GM23248 (cell line): ENCODE measurements around the gene SWAP70. TPM values are rescaled to one million over a fixed set of nuclear protein-coding genes. Genes with fewer than 3 reads are reported as not detected.

Source experiments
- DNase-seq: peaks from one replicate; pipeline ENCODE4 v3.0.0-alpha.2; 2015
- H2AFZ ChIP-seq: fragments of 200-600 bp; sonication (generic); 2 replicates; pipeline ENCODE4 v1.6.1; 2016; ENCODE audit warnings: antibody characterized with exemption
- H3F3A ChIP-seq: fragments of 200-600 bp; sonication (generic); 2 replicates; pipeline ENCODE4 v1.6.1; 2016; ENCODE audit warnings: mild to moderate bottlenecking, antibody characterized with exemption, mixed run types; ENCODE audit not compliant: insufficient read depth
- H3K27ac ChIP-seq: fragments of 200-600 bp; sonication (generic); 2 replicates; pipeline ENCODE4 v1.5.1; 2016; ENCODE audit warnings: mild to moderate bottlenecking
- H3K27me3 ChIP-seq: fragments of 200-600 bp; sonication (generic); replicated peaks from 2 replicates; pipeline ENCODE4 v1.6.1; 2016; ENCODE audit warnings: mild to moderate bottlenecking; ENCODE audit not compliant: insufficient read depth
- H3K36me3 ChIP-seq: fragments of 200-600 bp; sonication (generic); 2 replicates; pipeline ENCODE4 v1.6.1; 2016; ENCODE audit warnings: low read depth, mild to moderate bottlenecking
- H3K4me1 ChIP-seq: fragments of 200-600 bp; sonication (generic); 2 replicates; pipeline ENCODE4 v1.6.1; 2016; ENCODE audit warnings: mild to moderate bottlenecking; ENCODE audit not compliant: insufficient read depth
- H3K4me2 ChIP-seq: fragments of 200-600 bp; sonication (generic); one replicate; pipeline ENCODE4 v1.6.1; 2016; ENCODE audit warnings: mild to moderate bottlenecking; ENCODE audit not compliant: unreplicated experiment
- H3K4me3 ChIP-seq: fragments of 200-600 bp; sonication (generic); 2 replicates; pipeline ENCODE4 v1.5.1; 2016; ENCODE audit warnings: mild to moderate bottlenecking
- H3K79me2 ChIP-seq: fragments of 200-600 bp; sonication (generic); 2 replicates; pipeline ENCODE4 v1.6.1; 2016; ENCODE audit warnings: mild to moderate bottlenecking; ENCODE audit not compliant: insufficient read depth
- H3K9ac ChIP-seq: fragments of 200-600 bp; sonication (generic); 2 replicates; pipeline ENCODE4 v1.6.1; 2016; ENCODE audit warnings: mild to moderate bottlenecking
- H3K9me2 ChIP-seq: fragments of 200-600 bp; sonication (generic); 2 replicates; pipeline ENCODE4 v1.6.1; 2016; ENCODE audit warnings: mixed run types, mild to moderate bottlenecking, moderate library complexity; ENCODE audit not compliant: insufficient read depth
- H3K9me3 ChIP-seq: fragments of 200-600 bp; sonication (generic); one replicate; pipeline ENCODE4 v1.6.1; 2017; ENCODE audit warnings: low read depth
- H4K20me1 ChIP-seq: fragments of 200-600 bp; sonication (generic); 2 replicates; pipeline ENCODE4 v1.6.0; 2016; ENCODE audit not compliant: insufficient read depth
- EZH2 ChIP-seq: fragments of 200-600 bp; sonication (generic); IDR thresholded peaks from 2 replicates; pipeline ENCODE4 v1.6.1; 2018; ENCODE audit warnings: antibody characterized with exemption, mild to moderate bottlenecking; ENCODE audit not compliant: insufficient read depth, poor library complexity, severe bottlenecking
- EZH2phosphoT487 ChIP-seq: fragments of 200-600 bp; sonication (generic); IDR thresholded peaks from 2 replicates; pipeline ENCODE4 v1.6.1; 2018; ENCODE audit warnings: antibody characterized with exemption, moderate library complexity, mild to moderate bottlenecking, low read depth; ENCODE audit not compliant: insufficient read depth
- WGBS, 2 experiments: methylation state at CpG; one replicate each; pipeline ENCODE4 v1.1.6; 2015 to 2017; ENCODE audit warnings: low lambda C conversion rate in 2 of 2, low coverage in 1 of 2; ENCODE audit errors: missing lambda C conversion rate in 2 of 2; 5-methylcytosine and 5-hydroxymethylcytosine counted together
- in situ Hi-C: fragments of 300-500 bp; cut with MboI; formaldehyde crosslinking; loops from 2 replicates; pipeline ENCODE4 v1.15.0; 2020
- polyA plus RNA-seq: library from polyadenylated mRNA; unstranded; fragments of >200 nt; fragmentation: Nextera tagmentation; extraction: Ambion mirVana; gene quantifications from 2 replicates; pipeline ENCODE4 v1.2.1, GENCODE V29; 2016
- total RNA-seq: library from RNA; depleted of rRNA; stranded (reverse); fragments of >200 nt; shearing (Covaris generic); gene quantifications from 2 replicates; pipeline ENCODE4 v1.2.3, GENCODE V29; 2014

The SWAP70 gene
- total and polyA plus RNA-seq, 2 experiments from 2014 or later: 46.4 to 73.3 TPM

GRCh38 chr11:9738116-9738515, 74.2 kb downstream of the SWAP70 start:
- Histone ChIP-seq H3K79me2 (peaks cover 47% of the 10 kb centered on the region), H3K36me3 (peaks cover 70% of the 10 kb centered on the region), H3F3A (no peaks in the 10 kb centered on the region), H3K4me1 (no peaks in the 10 kb centered on the region), H3K4me2 (no peak overlapping the region), H3K4me3 (no peak overlapping the region), H3K27me3 (no peaks in the 10 kb centered on the region), H4K20me1 (no peaks in the 10 kb centered on the region), H2AFZ (no peak overlapping the region), H3K9ac (no peak overlapping the region), H3K27ac (no peak overlapping the region), H3K9me2 (no peaks in the 10 kb centered on the region), H3K9me3 (no peaks in the 10 kb centered on the region)
- no peak for DNase-seq
- TF ChIP-seq EZH2phosphoT487 (no peak), EZH2 (no peak)
- in situ Hi-C loops: no loop called here
- 66 to 78% methylated on average over 3 of the region's 3 CpGs for WGBS, 2 experiments

GRCh38 chr11:9738707-9739106, 74.8 kb downstream of the SWAP70 start:
- TF ChIP-seq EZH2: no peak
- no peak for TF ChIP-seq EZH2phosphoT487
- H3K4me2 ChIP-seq: no peak overlapping the region
- no peak overlapping the region for H2AFZ ChIP-seq
- H4K20me1 ChIP-seq: no peaks in the 10 kb centered on the region
- no peak overlapping the region for H3K9ac ChIP-seq
- no peaks in the 10 kb centered on the region for H3K9me2 ChIP-seq
- H3K36me3 ChIP-seq: peaks cover 65% of the 10 kb centered on the region
- no peaks in the 10 kb centered on the region for H3F3A ChIP-seq
- in situ Hi-C loops: no loop called here
- H3K27me3 ChIP-seq: no peaks in the 10 kb centered on the region
- peaks cover 43% of the 10 kb centered on the region for H3K79me2 ChIP-seq
- no peak overlapping the region for H3K27ac ChIP-seq
- 100% methylated on average over 1 of the region's 1 CpG for WGBS, 2 experiments
- no peaks in the 10 kb centered on the region for H3K4me1 ChIP-seq
- no peak for DNase-seq
- no peak overlapping the region for H3K4me3 ChIP-seq
- H3K9me3 ChIP-seq: no peaks in the 10 kb centered on the region

- no peaks in the 10 kb centered on the region for H3F3A ChIP-seq
- H3K9me2 ChIP-seq: no peaks in the 10 kb centered on the region
- in situ Hi-C loops: no loop called here
- H3K9me3 ChIP-seq: no peaks in the 10 kb centered on the region
- no peak overlapping the region for H2AFZ ChIP-seq
- WGBS, 2 experiments: 94 to 96% methylated on average over 4 of the region's 4 CpGs
- TF ChIP-seq EZH2: no peak
- TF ChIP-seq EZH2phosphoT487: no peak
- peaks cover 59% of the 10 kb centered on the region for H3K36me3 ChIP-seq
- peaks cover 37% of the 10 kb centered on the region for H3K79me2 ChIP-seq
- no peak overlapping the region for H3K4me2 ChIP-seq
- H3K9ac ChIP-seq: no peak overlapping the region
- no peak overlapping the region for H3K4me3 ChIP-seq
- no peaks in the 10 kb centered on the region for H3K27me3 ChIP-seq
- no peak overlapping the region for H3K27ac ChIP-seq
- H4K20me1 ChIP-seq: no peaks in the 10 kb centered on the region
- H3K4me1 ChIP-seq: no peaks in the 10 kb centered on the region
- no peak for DNase-seq
These were observed 75.4 kb downstream of the SWAP70 start for GRCh38 chr11:9739123-9739900.

- no peak overlapping the region for H3K4me2 ChIP-seq
- TF ChIP-seq EZH2 (no peak), EZH2phosphoT487 (no peak)
- H3K36me3 ChIP-seq: peaks cover 53% of the 10 kb centered on the region
- no peak overlapping the region for H3K27ac ChIP-seq
- peaks cover 27% of the 10 kb centered on the region for H3K79me2 ChIP-seq
- H3K9me2 ChIP-seq: no peaks in the 10 kb centered on the region
- H3F3A ChIP-seq: no peaks in the 10 kb centered on the region
- no peaks in the 10 kb centered on the region for H3K27me3 ChIP-seq
- 91 to 92% methylated on average over 12 of the region's 12 CpGs for WGBS, 2 experiments
- no peak overlapping the region for H2AFZ ChIP-seq
- H4K20me1 ChIP-seq: no peaks in the 10 kb centered on the region
- no peak for DNase-seq
- no peaks in the 10 kb centered on the region for H3K9me3 ChIP-seq
- H3K4me1 ChIP-seq: no peaks in the 10 kb centered on the region
- in situ Hi-C loops: no loop called here
- no peak overlapping the region for H3K4me3 ChIP-seq
- no peak overlapping the region for H3K9ac ChIP-seq
These were observed 76.5 kb downstream of the SWAP70 start for GRCh38 chr11:9740202-9740883.
